Lower leg skin (tissue), 4 donors: ENCODE measurements around the gene TIMP1. TPM values are rescaled to one million over a fixed set of nuclear protein-coding genes. Genes with fewer than 3 reads are reported as not detected.

Experiments
- DNase-seq, 2 donors: peaks; one replicate each; pipeline ENCODE4 v3.0.0-alpha.2; 2019; ENCODE audit warnings: low spot score in 2 of 2
- H3K4me3 ChIP-seq: fragments of 200-600 bp; sonication (generic); 2 replicates; pipeline ENCODE4 v1.5.1; 2017; ENCODE audit warnings: mild to moderate bottlenecking, low read depth; ENCODE audit not compliant: poor library complexity, severe bottlenecking
- CTCF ChIP-seq, 3 donors: fragments of 450-650 bp; IDR thresholded peaks; one replicate each; pipeline ENCODE4 v1.5.1; 2016; ENCODE audit warnings: antibody characterized with exemption in 3 of 3, mild to moderate bottlenecking in 3 of 3, moderate library complexity in 2 of 3
- POLR2A ChIP-seq, 2 donors: fragments of 450-650 bp; IDR thresholded peaks; one replicate each; pipeline ENCODE4 v1.6.1; 2016 to 2017; ENCODE audit warnings: antibody characterized with exemption in 2 of 2, mild to moderate bottlenecking in 1 of 2, moderate library complexity in 1 of 2
- WGBS, 2 donors: methylation state at CpG; one replicate each; pipeline ENCODE4 v1.1.5; 2018; 5-methylcytosine and 5-hydroxymethylcytosine counted together
- intact Hi-C: fragments of 100-400 bp; cut with DNase I; formaldehyde crosslinking; loops from one replicate; pipeline ENCODE4 v1.15.0; 2023; ENCODE audit warnings: low total_unique reads
- total RNA-seq, 4 donors: library from RNA; depleted of rRNA; stranded (reverse); fragments of >200 nt; gene quantifications; one replicate each; pipeline ENCODE4 v1.1.0, GENCODE V29; 2016

The TIMP1 gene
- total RNA-seq, 4 donors from 2014 or later = 27.5 to 82.1 (median 53.5) TPM

GRCh38 chrX:47619486-47620302 is 37.5 kb downstream of the TIMP1 start, which contains the start of gene SYN1:
SYN1 (minus strand) TSS chrX:47619857; CDS start chrX:47619728, 129 bp downstream.
- no peak within 1 kb of the TSS for H3K4me3 ChIP-seq
- intact Hi-C loops = no loop called here
- TF ChIP-seq POLR2A (IDR thresholded peaks at IDR 0.05) (no peak), CTCF (IDR thresholded peaks at IDR 0.05) (no peak)
- DNase-seq = peak; percentile 38 to 90
- WGBS, 2 donors = 0 to 38% methylated on average over 2 to 80 of the region's 88 CpGs

- intact Hi-C loops = no loop called here
- no peak overlapping the region for H3K4me3 ChIP-seq
- WGBS, 2 donors = 47 to 70% methylated on average over 9 of the region's 9 CpGs
- peak in 1 of 2 donors; percentile 46 for DNase-seq
- TF ChIP-seq POLR2A (IDR thresholded peaks at IDR 0.05) (no peak), CTCF (IDR thresholded peaks at IDR 0.05) (no peak)
These were observed 38.1 kb downstream of the TIMP1 start for GRCh38 chrX:47620303-47620685.

- no peak for TF ChIP-seq CTCF (IDR thresholded peaks at IDR 0.05)
- TF ChIP-seq POLR2A (IDR thresholded peaks at IDR 0.05) = no peak
- WGBS, 2 donors = 71 to 79% methylated on average over 6 of the region's 6 CpGs
- intact Hi-C loops = no loop called here
- no peak overlapping the region for H3K4me3 ChIP-seq
- DNase-seq = no peak
These were observed 39.6 kb downstream of the TIMP1 start for GRCh38 chrX:47621851-47622250.

- no peak for TF ChIP-seq CTCF (IDR thresholded peaks at IDR 0.05)
- no peak for TF ChIP-seq POLR2A (IDR thresholded peaks at IDR 0.05)
- no peak overlapping the region for H3K4me3 ChIP-seq
- intact Hi-C loops = no loop called here
- 3 to 51% methylated on average over 5 to 35 of the region's 35 CpGs for WGBS, 2 donors
- DNase-seq = peak in 1 of 2 donors; percentile 20
These were observed 41.3 kb downstream of the TIMP1 start for GRCh38 chrX:47623540-47624027.

GRCh38 chrX:47625365-47625764 is 43.1 kb downstream of the TIMP1 start:
- 80 to 94% methylated on average over 2 of the region's 2 CpGs for WGBS, 2 donors
- intact Hi-C loops = loop anchor here (5.0 kb wide), 1 partner anchor 618 kb away; no protein-coding TSS in a partner anchor
- H3K4me3 ChIP-seq = no peak overlapping the region
- no peak for DNase-seq
- TF ChIP-seq POLR2A (IDR thresholded peaks at IDR 0.05) = no peak
- no peak for TF ChIP-seq CTCF (IDR thresholded peaks at IDR 0.05)
